Endothelial cell of umbilical vein (primary cell): ENCODE data around the gene OR5L1. TPM values are rescaled to one million over a fixed set of nuclear protein-coding genes. Genes with fewer than 3 reads are reported as not detected.

Source experiments
- Bru-seq: library from RNA; stranded (reverse); fragments of 400-500 nt; gene quantifications from one replicate; lab custom pipeline; 2021; lab: Mats Ljungman, UMichigan
- BruChase-seq, 2 experiments: library from RNA; stranded (reverse); fragments of 400-500 nt; gene quantifications; one replicate each; lab custom pipeline; 2021; lab: Mats Ljungman, UMichigan
- BruUV-seq: library from RNA; stranded (reverse); fragments of 400-500 nt; replicated peaks from 2 replicates; lab custom pipeline; 2021; lab: Mats Ljungman, UMichigan
- CTCF ChIA-PET: fragments of 300-600, 350-600 bp; sonication (Branson Sonifier 250); formaldehyde crosslinking; loops from one replicate; lab custom pipeline; 2021; ENCODE audit warnings: antibody characterized with exemption, inconsistent platforms; lab: Charles Lee
- POLR2A ChIA-PET: fragments of 300-600, 350-600 bp; sonication (Branson Sonifier 250); formaldehyde crosslinking; loops from one replicate; lab custom pipeline; 2021; ENCODE audit warnings: antibody characterized with exemption, inconsistent platforms; lab: Charles Lee
- DNase-seq: peaks from one replicate; pipeline ENCODE4 v3.0.0-alpha.2; 2011; ENCODE audit warnings: low read depth, low spot score
- FAIRE-seq: peaks from 2 replicates; lab custom pipeline; 2011; peaks lifted over from hg19 to GRCh38; lab: Jason Lieb, UNC
- H2AFZ ChIP-seq: 2 replicates; pipeline ENCODE4 v1.6.0; 2012; ENCODE audit warnings: low read depth, low read length, control low read depth, inconsistent platforms
- H3K27ac ChIP-seq: 2 replicates; pipeline ENCODE4 v1.5.1; 2011; ENCODE audit warnings: low read depth, mild to moderate bottlenecking, control low read depth, low read length, moderate library complexity; ENCODE audit not compliant: insufficient read depth
- H3K27me3 ChIP-seq, 2 experiments: 2 replicates each; pipeline versions ENCODE4 v1.6.0 to v1.6.1; 2011; ENCODE audit warnings: low read length in 2 of 2, mixed read lengths in 1 of 2; ENCODE audit not compliant: control insufficient read depth in 2 of 2, insufficient read depth in 2 of 2
- H3K36me3 ChIP-seq, 2 experiments: 2 replicates in 1 of 2; 3 replicates in 1 of 2; pipeline ENCODE4 v1.5.1; 2011; ENCODE audit warnings: low read length in 2 of 2, mild to moderate bottlenecking in 1 of 2, moderate library complexity in 1 of 2; ENCODE audit not compliant: control insufficient read depth in 2 of 2, insufficient read depth in 2 of 2; ENCODE audit errors: extremely low read depth in 1 of 2
- H3K4me1 ChIP-seq: 3 replicates; pipeline ENCODE4 v1.5.1; 2011; ENCODE audit warnings: mild to moderate bottlenecking, low read length; ENCODE audit not compliant: control insufficient read depth, insufficient read depth; ENCODE audit errors: extremely low read depth
- H3K4me2 ChIP-seq: 2 replicates; pipeline ENCODE4 v1.6.1; 2011; ENCODE audit warnings: low read length, control low read depth, mixed read lengths; ENCODE audit not compliant: insufficient read depth
- H3K4me3 ChIP-seq, 3 experiments: fragments of 200-600 bp in 1 of 3; sonication (generic), shearing (Covaris generic) in 1 of 3; replicated peaks in 1 of 3; 2 replicates each; pipeline ENCODE4 v1.5.1; 2011 to 2016; ENCODE audit warnings: control low read depth in 3 of 3, low read length in 3 of 3, mild to moderate bottlenecking in 2 of 3, inconsistent platforms in 1 of 3, low read depth in 1 of 3, moderate library complexity in 1 of 3; ENCODE audit not compliant: insufficient read depth in 1 of 3
- H3K79me2 ChIP-seq: 2 replicates; pipeline ENCODE4 v1.6.0; 2012; ENCODE audit warnings: low read length, inconsistent platforms; ENCODE audit not compliant: control insufficient read depth, insufficient read depth
- H3K9ac ChIP-seq: replicated peaks from 2 replicates; pipeline ENCODE3; 2011; ENCODE audit warnings: low read length, control low read depth; ENCODE audit not compliant: insufficient read depth; ENCODE audit errors: extremely low read depth
- H3K9me1 ChIP-seq: replicated peaks from 3 replicates; pipeline ENCODE4 v1.6.0; 2011; ENCODE audit warnings: mild to moderate bottlenecking, low read length; ENCODE audit not compliant: control insufficient read depth, insufficient read depth; ENCODE audit errors: extremely low read depth
- H3K9me3 ChIP-seq: replicated peaks from 2 replicates; pipeline ENCODE4 v1.5.1; 2012; ENCODE audit warnings: low read length, inconsistent platforms; ENCODE audit not compliant: control insufficient read depth, insufficient read depth
- H4K20me1 ChIP-seq: replicated peaks from 2 replicates; pipeline ENCODE3; 2011; ENCODE audit warnings: mild to moderate bottlenecking, low read length; ENCODE audit not compliant: control insufficient read depth, insufficient read depth; ENCODE audit errors: extremely low read depth
- CTCF ChIP-seq, 2 donors: IDR thresholded peaks; 1 replicate in 1 of 2; 2 replicates in 1 of 2; pipeline ENCODE4 v1.5.1; 2011; ENCODE audit warnings: low read length in 2 of 2, mild to moderate bottlenecking in 2 of 2, moderate library complexity in 2 of 2, control low read depth in 1 of 2, inconsistent platforms in 1 of 2, low read depth in 1 of 2; ENCODE audit not compliant: insufficient read depth in 1 of 2; ENCODE audit errors: extremely low read depth in 1 of 2
- EZH2 ChIP-seq: IDR thresholded peaks from 2 replicates; pipeline ENCODE4 v1.6.1; 2012; ENCODE audit warnings: borderline replicate concordance, low read depth, mild to moderate bottlenecking, moderate library complexity, low read length, inconsistent platforms; ENCODE audit not compliant: severe bottlenecking
- FOS ChIP-seq: IDR thresholded peaks from 2 replicates; pipeline ENCODE4 v1.6.1; 2011; ENCODE audit warnings: mild to moderate bottlenecking, low read length, moderate library complexity, borderline replicate concordance; ENCODE audit not compliant: insufficient read depth
- GATA2 ChIP-seq: IDR thresholded peaks from 2 replicates; pipeline ENCODE4 v1.7.0; 2011; ENCODE audit warnings: low read depth, mild to moderate bottlenecking, moderate library complexity, mixed read lengths, low read length; ENCODE audit not compliant: insufficient read length, insufficient read depth
- JUN ChIP-seq: IDR thresholded peaks from 2 replicates; pipeline ENCODE4 v1.6.1; 2011; ENCODE audit warnings: borderline replicate concordance, low read depth; ENCODE audit not compliant: insufficient read length, insufficient read depth
- MYC ChIP-seq: IDR thresholded peaks from one replicate; pipeline ENCODE4 v1.6.1; 2011; ENCODE audit warnings: mild to moderate bottlenecking, low read depth, low read length
- POLR2A ChIP-seq: IDR thresholded peaks from 2 replicates; pipeline ENCODE4 v1.6.1; 2012; ENCODE audit warnings: low read depth, mild to moderate bottlenecking, control low read depth, low read length
- POLR2AphosphoS5 ChIP-seq: IDR thresholded peaks from 2 replicates; pipeline ENCODE4 v1.6.1; 2012; ENCODE audit warnings: low read depth, mild to moderate bottlenecking, control low read depth, low read length, moderate library complexity; ENCODE audit not compliant: insufficient read depth
- dilution Hi-C: fragments of 300-500 bp; cut with MboI; formaldehyde crosslinking; loops from one replicate; pipeline ENCODE4 v1.15.0; 2019; ENCODE audit warnings: low sequenced_read_pairs; ENCODE audit not compliant: extremely low pct_ligation_motif_present
- intact Hi-C: fragments of 100-400 bp; cut with micrococcal nuclease; formaldehyde crosslinking; loops from one replicate; pipeline ENCODE4 v1.10.0; 2022
- long read RNA-seq: library from polyadenylated mRNA; stranded (forward); transcript quantifications from one replicate; pipeline ENCODE4 v2.0.0, GENCODE V29; 2021
- polyA minus RNA-seq, 3 experiments: library from RNA; depleted of rRNA, polyadenylated mRNA; stranded (reverse); fragments of >200 nt; gene quantifications; 1 replicate in 1 of 3; 2 replicates in 2 of 3; pipeline ENCODE4 v1.2.3, GENCODE V29; 2011
- polyA plus RNA-seq, 4 experiments: library from polyadenylated mRNA; depleted of rRNA in 3 of 4; stranded (reverse) in 3 of 4; unstranded in 1 of 4; fragments of >200 nt; gene quantifications; 2 replicates each; pipeline versions ENCODE4 v1.2.1 to v1.2.3, GENCODE V29; 2011 to 2012; ENCODE audit warnings: missing spikeins in 1 of 4
- total RNA-seq: library from RNA; stranded (reverse); gene quantifications from 2 replicates; pipeline ENCODE4 v1.2.3, GENCODE V29; 2021
- TF ChIP-seq, protein P1 (sequence below): IDR thresholded peaks from 2 replicates; pipeline ENCODE4 v1.6.1; 2011; ENCODE audit not compliant: insufficient read depth, insufficient read length

Gene OR5L1
- total RNA-seq (not detected in 2 replicates), polyA plus RNA-seq (not detected in 2 replicates), polyA minus RNA-seq (not detected in 2 replicates), Bru-seq, nascent RNA (not detected), BruChase-seq, experiment 1, labeled RNA remaining after a 6-hour chase (not detected), BruChase-seq, experiment 2, labeled RNA remaining after a 2-hour chase (not detected)
- not detected in 2 replicates for polyA plus RNA-seq (2011; cell fraction: cytosol; rRNA removed)
- not detected in 2 replicates for polyA plus RNA-seq (2011; cell fraction: nucleus; rRNA removed)
- not detected in 2 replicates for polyA plus RNA-seq (2012)
- polyA minus RNA-seq (2011; cell fraction: cytosol; rRNA and poly(A)+ RNA removed): not detected
- not detected in 2 replicates for polyA minus RNA-seq (2011; cell fraction: nucleus; rRNA and poly(A)+ RNA removed)
- long read RNA-seq: 0 reads

- ChIA-PET CTCF (no interaction called here), POLR2A (no interaction called here)
- BruUV-seq: no TSS peak
- H3K79me2 ChIP-seq: no peaks in the 10 kb centered on the region
- TF ChIP-seq FOS: no peak
- TF ChIP-seq, protein P1, sequence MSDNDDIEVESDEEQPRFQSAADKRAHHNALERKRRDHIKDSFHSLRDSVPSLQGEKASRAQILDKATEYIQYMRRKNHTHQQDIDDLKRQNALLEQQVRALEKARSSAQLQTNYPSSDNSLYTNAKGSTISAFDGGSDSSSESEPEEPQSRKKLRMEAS: no peak
- TF ChIP-seq JUN: no peak
- no peak for TF ChIP-seq MYC
- TF ChIP-seq EZH2: no peak
- TF ChIP-seq CTCF (IDR thresholded peaks at IDR 0.05; ENCODE audit: extremely low read depth in 1 of 2, insufficient read depth in 1 of 2, low read depth in 1 of 2, low read length in 2 of 2): no peak
- no peak for TF ChIP-seq GATA2
- no peak for TF ChIP-seq POLR2AphosphoS5
- TF ChIP-seq POLR2A: no peak
- peaks cover 2% of the 10 kb centered on the region for H3K9me3 ChIP-seq
- H4K20me1 ChIP-seq: no peaks in the 10 kb centered on the region
- no peak within 1 kb of the TSS for H2AFZ ChIP-seq
- H3K9me1 ChIP-seq: no peaks in the 10 kb centered on the region
- H3K9ac ChIP-seq: no peak within 1 kb of the TSS
- no peaks in the 10 kb centered on the region for H3K27me3 ChIP-seq
- H3K4me3 ChIP-seq: no peak within 1 kb of the TSS
- DNase-seq (no peak), FAIRE-seq (no peak)
- intact Hi-C loops (no loop called here), dilution Hi-C loops (no loop called here)
- no peak within 1 kb of the TSS for H3K4me2 ChIP-seq
- no peaks in the 10 kb centered on the region for H3K4me1 ChIP-seq
- no peaks in the 10 kb centered on the region for H3K36me3 ChIP-seq
- no peak within 1 kb of the TSS for H3K27ac ChIP-seq
Measured at GRCh38 chr11:55811067-55811466, at the start of gene OR5L1. TSS of gene OR5L1 (plus strand) at chr11:55811367. CDS start at chr11:55811467, 100 bp downstream.
